PFSK-1 (cell line): ENCODE data around the gene PRR36.

Experiments used
- POLR2AphosphoS5 ChIP-seq: IDR thresholded peaks from 2 replicates; pipeline ENCODE4 v1.6.1; 2012; ENCODE audit warnings: low read depth, mild to moderate bottlenecking, control low read depth, low read length, moderate library complexity
- REST ChIP-seq, 2 experiments: IDR thresholded peaks; 2 replicates each; pipeline versions ENCODE4 v1.6.1 to v1.8.0; 2011 to 2012; ENCODE audit warnings: low read depth in 2 of 2, low read length in 2 of 2, control low read depth in 1 of 2, inconsistent platforms in 1 of 2, mild to moderate bottlenecking in 1 of 2, moderate library complexity in 1 of 2; ENCODE audit not compliant: insufficient read depth in 1 of 2
- TAF1 ChIP-seq: IDR thresholded peaks from 2 replicates; pipeline ENCODE4 v1.6.1; 2012; ENCODE audit warnings: low read length, control low read depth, borderline replicate concordance; ENCODE audit not compliant: insufficient read depth

GRCh38 chr19:7920519-7921301 lies 46.5 kb upstream of the PRR36 start:
- peak in 1 of 2 experiments; percentile 50; a peak in 2 of 4 replicates for TF ChIP-seq REST (IDR thresholded peaks at IDR 0.05; ENCODE audit: insufficient read depth in 1 of 2, low read depth in 2 of 2, low read length in 2 of 2)
- TF ChIP-seq TAF1 = peak; percentile 92
- TF ChIP-seq POLR2AphosphoS5 = peak; percentile 75; the same call in 1 of the 2 replicates
